Measurements from ENCODE around the gene KCTD3. TPM values are rescaled to one million over a fixed set of nuclear protein-coding genes. Genes with fewer than 3 reads are reported as not detected.

KCTD3 gene
- polyA plus RNA-seq, 3 donors, result 5.9 to 8.7 (median 6.7) TPM

GRCh38 chr1:215583185-215583749 is 16.2 kb downstream of the KCTD3 start:
- no peaks in the 10 kb centered on the region for H3K79me2 ChIP-seq (ENCODE audit: insufficient read depth, low read length)
- no peak overlapping the region for H2AFZ ChIP-seq (ENCODE audit: insufficient read depth, low read depth, low read length, poor library complexity, severe bottlenecking)
- H4K20me1 ChIP-seq (ENCODE audit: insufficient read depth, low read length), result no peaks in the 10 kb centered on the region
- H3K36me3 ChIP-seq (replicated peaks in 1 of 2; ENCODE audit: control insufficient read depth in 1 of 2, insufficient read depth in 2 of 2, low read length in 2 of 2), result peaks cover 15 to 20% of the 10 kb centered on the region in 2 donors
- intact Hi-C loops (cut with micrococcal nuclease), result no loop called here
- H3K4me3 Mint-ChIP-seq, result no peak overlapping the region
- no peaks in the 10 kb centered on the region for H3K27me3 ChIP-seq (ENCODE audit: control insufficient read depth in 2 of 2, insufficient read depth in 2 of 2, low read length in 2 of 2)
- H3K9me3 ChIP-seq (replicated peaks in 1 of 2; ENCODE audit: control insufficient read depth in 1 of 2, insufficient read depth in 1 of 2, low read length in 2 of 2), result no peaks in the 10 kb centered on the region
- H3K9ac ChIP-seq (ENCODE audit: insufficient read depth, low read length, poor library complexity, severe bottlenecking), result no peak overlapping the region
- H3K27ac Mint-ChIP-seq, result no peak overlapping the region
- DNase-seq, result no peak
- H3K4me1 Mint-ChIP-seq, result peaks cover 13% of the 10 kb centered on the region
- no peak overlapping the region for H3K27ac ChIP-seq (ENCODE audit: low read depth in 1 of 2, low read length in 2 of 2)
- peaks cover 0 to 7% (median 0%) of the 10 kb centered on the region in 7 donors for H3K9me3 Mint-ChIP-seq
- no peaks in the 10 kb centered on the region for H3K4me1 ChIP-seq (ENCODE audit: control insufficient read depth in 1 of 2, insufficient read depth in 2 of 2, low read length in 2 of 2)
- WGBS (ENCODE audit: insufficient coverage), result 100% methylated on average over 3 of the region's 5 CpGs
- no peak overlapping the region for H3K4me3 ChIP-seq (replicated peaks in 1 of 3; ENCODE audit: low read depth in 2 of 3, low read length in 3 of 3)
- no peaks in the 10 kb centered on the region for H3K27me3 Mint-ChIP-seq (ENCODE audit: low read depth in 3 of 3)
- TF ChIP-seq, protein P1, sequence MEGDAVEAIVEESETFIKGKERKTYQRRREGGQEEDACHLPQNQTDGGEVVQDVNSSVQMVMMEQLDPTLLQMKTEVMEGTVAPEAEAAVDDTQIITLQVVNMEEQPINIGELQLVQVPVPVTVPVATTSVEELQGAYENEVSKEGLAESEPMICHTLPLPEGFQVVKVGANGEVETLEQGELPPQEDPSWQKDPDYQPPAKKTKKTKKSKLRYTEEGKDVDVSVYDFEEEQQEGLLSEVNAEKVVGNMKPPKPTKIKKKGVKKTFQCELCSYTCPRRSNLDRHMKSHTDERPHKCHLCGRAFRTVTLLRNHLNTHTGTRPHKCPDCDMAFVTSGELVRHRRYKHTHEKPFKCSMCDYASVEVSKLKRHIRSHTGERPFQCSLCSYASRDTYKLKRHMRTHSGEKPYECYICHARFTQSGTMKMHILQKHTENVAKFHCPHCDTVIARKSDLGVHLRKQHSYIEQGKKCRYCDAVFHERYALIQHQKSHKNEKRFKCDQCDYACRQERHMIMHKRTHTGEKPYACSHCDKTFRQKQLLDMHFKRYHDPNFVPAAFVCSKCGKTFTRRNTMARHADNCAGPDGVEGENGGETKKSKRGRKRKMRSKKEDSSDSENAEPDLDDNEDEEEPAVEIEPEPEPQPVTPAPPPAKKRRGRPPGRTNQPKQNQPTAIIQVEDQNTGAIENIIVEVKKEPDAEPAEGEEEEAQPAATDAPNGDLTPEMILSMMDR (IDR thresholded peaks at IDR 0.05), result no peak
- H3K36me3 Mint-ChIP-seq, result peaks cover 36 to 54% of the 10 kb centered on the region in 2 donors
- H3K4me2 ChIP-seq (replicated peaks; ENCODE audit: extremely low read depth, low read length, poor library complexity, severe bottlenecking), result no peak overlapping the region

- peaks cover 4 to 16% of the 10 kb centered on the region in 2 donors for H3K36me3 ChIP-seq (replicated peaks in 1 of 2; ENCODE audit: control insufficient read depth in 1 of 2, insufficient read depth in 2 of 2, low read length in 2 of 2)
- no peak overlapping the region for H3K4me2 ChIP-seq (replicated peaks; ENCODE audit: extremely low read depth, low read length, poor library complexity, severe bottlenecking)
- no peaks in the 10 kb centered on the region for H3K79me2 ChIP-seq (ENCODE audit: insufficient read depth, low read length)
- no peak overlapping the region for H3K27ac ChIP-seq (ENCODE audit: low read depth in 1 of 2, low read length in 2 of 2)
- H3K4me3 ChIP-seq (replicated peaks in 1 of 3; ENCODE audit: low read depth in 2 of 3, low read length in 3 of 3), result no peak overlapping the region
- no CpG with 5 or more reads among the region's 1 CpG for WGBS (ENCODE audit: insufficient coverage)
- no peaks in the 10 kb centered on the region for H3K4me1 ChIP-seq (ENCODE audit: control insufficient read depth in 1 of 2, insufficient read depth in 2 of 2, low read length in 2 of 2)
- H3K27me3 Mint-ChIP-seq (ENCODE audit: low read depth in 3 of 3), result no peaks in the 10 kb centered on the region
- H3K9me3 ChIP-seq (replicated peaks in 1 of 2; ENCODE audit: control insufficient read depth in 1 of 2, insufficient read depth in 1 of 2, low read length in 2 of 2), result no peaks in the 10 kb centered on the region
- no peak overlapping the region for H3K9ac ChIP-seq (ENCODE audit: insufficient read depth, low read length, poor library complexity, severe bottlenecking)
- H3K4me1 Mint-ChIP-seq, result peaks cover 13% of the 10 kb centered on the region
- DNase-seq, result no peak
- no peak overlapping the region for H2AFZ ChIP-seq (ENCODE audit: insufficient read depth, low read depth, low read length, poor library complexity, severe bottlenecking)
- no peak overlapping the region for H3K27ac Mint-ChIP-seq
- peaks cover 0 to 7% (median 0%) of the 10 kb centered on the region in 7 donors for H3K9me3 Mint-ChIP-seq
- no peaks in the 10 kb centered on the region for H3K27me3 ChIP-seq (ENCODE audit: control insufficient read depth in 2 of 2, insufficient read depth in 2 of 2, low read length in 2 of 2)
- H3K36me3 Mint-ChIP-seq, result peaks cover 29 to 51% of the 10 kb centered on the region in 2 donors
- H4K20me1 ChIP-seq (ENCODE audit: insufficient read depth, low read length), result no peaks in the 10 kb centered on the region
- TF ChIP-seq, protein P1 (IDR thresholded peaks at IDR 0.05), result no peak
- no peak overlapping the region for H3K4me3 Mint-ChIP-seq
- intact Hi-C loops (cut with micrococcal nuclease), result no loop called here
Measured at GRCh38 chr1:215584389-215584788, 17.3 kb downstream of the KCTD3 start.

All from CD14-positive monocyte (primary cell).